HG03108 (cell line): ENCODE measurements around the gene SET.
"Not testable (repeated sequence)": the region's sequence is repeated elsewhere in the genome, so short reads cannot be mapped to it uniquely, and the experiment has no call there.

Experiments
- ATAC-seq: cut with Tn5 transposase; IDR thresholded peaks from one replicate; pipeline ENCODE4 v1.9.1; 2021; ENCODE audit warnings: moderate library complexity; ENCODE audit not compliant: unreplicated experiment

Gene SET

GRCh38 chr9:128688501-128689292, at the start of gene SET:
Gene SET (plus strand): TSS chr9:128689222. CDS start chr9:128689583, 361 bp downstream.
- ATAC-seq: peak; percentile 58

- no peak for ATAC-seq
These were observed 48.4 kb upstream of the SET start for GRCh38 chr9:128640603-128641002.

GRCh38 chr9:128642675-128643245, 46.3 kb upstream of the SET start:
- no peak for ATAC-seq

GRCh38 chr9:128643519-128644300, 45.3 kb upstream of the SET start:
- peak; percentile 70 for ATAC-seq

- not testable (repeated sequence) for ATAC-seq
These were observed 40.8 kb upstream of the SET start for GRCh38 chr9:128648206-128648605.

- no peak for ATAC-seq
These were observed 37.2 kb upstream of the SET start for GRCh38 chr9:128651798-128652197.

GRCh38 chr9:128653908-128654307, 35.1 kb upstream of the SET start:
- no peak for ATAC-seq

- ATAC-seq: no peak
These were observed 34.5 kb upstream of the SET start for GRCh38 chr9:128654481-128654880.

- ATAC-seq: peak; percentile 64
These were observed 32.3 kb upstream of the SET start, which contains the start of gene DYNC2I2 for GRCh38 chr9:128656416-128657343. Gene DYNC2I2 (minus strand): TSS chr9:128656847. CDS start chr9:128656726, 121 bp downstream.

- ATAC-seq: no peak
These were observed 31.7 kb upstream of the SET start for GRCh38 chr9:128657344-128657704.

GRCh38 chr9:128657796-128658195, 31.2 kb upstream of the SET start:
- ATAC-seq: no peak

- not testable (repeated sequence) for ATAC-seq
These were observed 22.5 kb upstream of the SET start for GRCh38 chr9:128666481-128666941.

- no peak for ATAC-seq
These were observed 19.2 kb upstream of the SET start for GRCh38 chr9:128669786-128670185.

GRCh38 chr9:128675382-128675781, 13.6 kb upstream of the SET start:
- no peak for ATAC-seq

GRCh38 chr9:128677794-128678193, 11.2 kb upstream of the SET start:
- no peak for ATAC-seq

- peak; percentile 34 for ATAC-seq
These were observed 5.5 kb upstream of the SET start for GRCh38 chr9:128683340-128684064.

- ATAC-seq: no peak
These were observed 5.0 kb upstream of the SET start for GRCh38 chr9:128684065-128684324.

- peak; percentile 27 for ATAC-seq
These were observed 4.5 kb upstream of the SET start for GRCh38 chr9:128684325-128685199.
